GM18868 (cell line): ENCODE data around the gene NLK.

Experiments
- ATAC-seq: cut with Tn5 transposase; IDR thresholded peaks from one replicate; pipeline ENCODE4 v1.9.1; 2021; ENCODE audit warnings: mild to moderate bottlenecking, moderate library complexity; ENCODE audit not compliant: unreplicated experiment

NLK gene

GRCh38 chr17:28110184-28110583, 67.7 kb downstream of the NLK start:
- ATAC-seq, result no peak

GRCh38 chr17:28112181-28112580, 69.7 kb downstream of the NLK start:
- no peak for ATAC-seq

- no peak for ATAC-seq
Measured at GRCh38 chr17:28112606-28113005, 70.1 kb downstream of the NLK start.

- ATAC-seq, result no peak
Measured at GRCh38 chr17:28113269-28113668, 70.8 kb downstream of the NLK start.

GRCh38 chr17:28115046-28115445, 72.6 kb downstream of the NLK start:
- no peak for ATAC-seq

GRCh38 chr17:28117304-28117703, 74.8 kb downstream of the NLK start:
- ATAC-seq, result no peak

- no peak for ATAC-seq
Measured at GRCh38 chr17:28118362-28118761, 75.9 kb downstream of the NLK start.

GRCh38 chr17:28119046-28119445, 76.6 kb downstream of the NLK start:
- ATAC-seq, result no peak

- no peak for ATAC-seq
Measured at GRCh38 chr17:28119560-28119959, 77.1 kb downstream of the NLK start.

- ATAC-seq, result no peak
Measured at GRCh38 chr17:28120766-28121165, 78.3 kb downstream of the NLK start.

- ATAC-seq, result no peak
Measured at GRCh38 chr17:28124962-28125361, 82.5 kb downstream of the NLK start.

GRCh38 chr17:28125526-28126378, 83.3 kb downstream of the NLK start:
- no peak for ATAC-seq

GRCh38 chr17:28127196-28127595, 84.7 kb downstream of the NLK start:
- no peak for ATAC-seq

- no peak for ATAC-seq
Measured at GRCh38 chr17:28128779-28129178, 86.3 kb downstream of the NLK start.

- no peak for ATAC-seq
Measured at GRCh38 chr17:28130472-28130871, 88.0 kb downstream of the NLK start.

- ATAC-seq, result no peak
Measured at GRCh38 chr17:28131599-28131998, 89.1 kb downstream of the NLK start.

GRCh38 chr17:28133562-28133970, 91.1 kb downstream of the NLK start:
- ATAC-seq, result no peak

- ATAC-seq, result no peak
Measured at GRCh38 chr17:28136923-28137322, 94.4 kb downstream of the NLK start.

- no peak for ATAC-seq
Measured at GRCh38 chr17:28139822-28140221, 97.3 kb downstream of the NLK start.

GRCh38 chr17:28141313-28141712, 98.8 kb downstream of the NLK start:
- no peak for ATAC-seq

- ATAC-seq, result no peak
Measured at GRCh38 chr17:28141773-28142172, 99.3 kb downstream of the NLK start.

GRCh38 chr17:28142305-28142704, 99.8 kb downstream of the NLK start:
- ATAC-seq, result no peak

GRCh38 chr17:28144019-28144418, 101.5 kb downstream of the NLK start:
- ATAC-seq, result no peak
